Activated CD8-positive, alpha-beta memory T cell treated with anti-CD3 and anti-CD28 coated beads for 48 hours (primary cell): ENCODE results near the gene TMTC2.
"Not testable (repeated sequence)": the region's sequence is repeated elsewhere in the genome, so short reads cannot be mapped to it uniquely, and the experiment has no call there.

Experiments used
- DNase-seq, 3 experiments: peaks; one replicate each; pipeline ENCODE4 v3.0.0-alpha.2; 2020; ENCODE audit warnings: low read depth in 2 of 3, low spot score in 2 of 3

Gene TMTC2

GRCh38 chr12:82839796-82840195 is 153.1 kb downstream of the TMTC2 start:
- no peak for DNase-seq

- no peak for DNase-seq
These were observed 154.8 kb downstream of the TMTC2 start for GRCh38 chr12:82841487-82841904.

GRCh38 chr12:82842480-82842879 is 155.8 kb downstream of the TMTC2 start:
- DNase-seq = no peak

GRCh38 chr12:82845076-82845475 is 158.4 kb downstream of the TMTC2 start:
- not testable (repeated sequence) for DNase-seq

- no peak for DNase-seq
These were observed 162.1 kb downstream of the TMTC2 start for GRCh38 chr12:82848845-82849244.

GRCh38 chr12:82852529-82852928 is 165.8 kb downstream of the TMTC2 start:
- no peak for DNase-seq

- DNase-seq = no peak
These were observed 169.2 kb downstream of the TMTC2 start for GRCh38 chr12:82855872-82856271.

- no peak for DNase-seq
These were observed 170.6 kb downstream of the TMTC2 start for GRCh38 chr12:82857276-82857675.

GRCh38 chr12:82857911-82858533 is 171.3 kb downstream of the TMTC2 start:
- DNase-seq = no peak

GRCh38 chr12:82858534-82858917 is 171.8 kb downstream of the TMTC2 start:
- DNase-seq = no peak

- no peak for DNase-seq
These were observed 175.5 kb downstream of the TMTC2 start for GRCh38 chr12:82862069-82862841.

- DNase-seq = no peak
These were observed 176.4 kb downstream of the TMTC2 start for GRCh38 chr12:82862876-82863649.

- no peak for DNase-seq
These were observed 179.6 kb downstream of the TMTC2 start for GRCh38 chr12:82866227-82866775.

GRCh38 chr12:82866946-82867345 is 180.2 kb downstream of the TMTC2 start:
- no peak for DNase-seq

- no peak for DNase-seq
These were observed 181.2 kb downstream of the TMTC2 start for GRCh38 chr12:82867762-82868500.

- no peak for DNase-seq
These were observed 184.2 kb downstream of the TMTC2 start for GRCh38 chr12:82870771-82871377.

GRCh38 chr12:82872088-82872487 is 185.4 kb downstream of the TMTC2 start:
- no peak for DNase-seq

- DNase-seq = no peak
These were observed 186.6 kb downstream of the TMTC2 start for GRCh38 chr12:82873309-82873708.

GRCh38 chr12:82873951-82874350 is 187.2 kb downstream of the TMTC2 start:
- no peak for DNase-seq

- no peak for DNase-seq
These were observed 188.2 kb downstream of the TMTC2 start for GRCh38 chr12:82874945-82875344.

GRCh38 chr12:82876075-82876474 is 189.4 kb downstream of the TMTC2 start:
- DNase-seq = no peak
